ENCODE measurements around the gene GPC5. TPM values are rescaled to one million over a fixed set of nuclear protein-coding genes. Genes with fewer than 3 reads are reported as not detected.

The GPC5 gene
- total and polyA plus RNA-seq, 11 donors: 0.14 to 2.9 (median 0.84) TPM; not detected in 1

- TF ChIP-seq CTCF (IDR thresholded peaks at IDR 0.05) (no peak), POLR2A (IDR thresholded peaks at IDR 0.05) (no peak)
- Histone ChIP-seq H3K4me1 (no peaks in the 10 kb centered on the region), H3K4me3 (no peak overlapping the region), H3K27me3 (no peaks in the 10 kb centered on the region), H3K27ac (no peak overlapping the region), H3K36me3 (no peaks in the 10 kb centered on the region), H3K9me3 (no peaks in the 10 kb centered on the region)
- DNase-seq (no peak), ATAC-seq (no peak)
- intact Hi-C loops (cut with DNase I): no loop called here
- 67 to 91% (median 77%) methylated on average over 1 of the region's 1 CpG for WGBS, 4 donors
Measured at GRCh38 chr13:92433963-92434362, 1035.5 kb downstream of the GPC5 start.

- ATAC-seq: no peak
- H3K4me3 ChIP-seq: no peak overlapping the region
- 69 to 78% (median 75%) methylated on average over 2 of the region's 2 CpGs for WGBS, 4 donors
Measured at GRCh38 chr13:92436924-92437323, 1038.5 kb downstream of the GPC5 start.

GRCh38 chr13:92444244-92444643, 1045.8 kb downstream of the GPC5 start:
- no peak for ATAC-seq
- H3K4me3 ChIP-seq: no peak overlapping the region
- no peak for DNase-seq
- no peak for TF ChIP-seq POLR2A (IDR thresholded peaks at IDR 0.05)
- no peak for TF ChIP-seq CTCF (IDR thresholded peaks at IDR 0.05)
- intact Hi-C loops (cut with DNase I): no loop called here
- no peaks in the 10 kb centered on the region for H3K36me3 ChIP-seq
- no peaks in the 10 kb centered on the region for H3K4me1 ChIP-seq
- WGBS, 4 donors: 61 to 77% (median 62%) methylated on average over 1 of the region's 1 CpG
- H3K9me3 ChIP-seq: no peaks in the 10 kb centered on the region
- no peak overlapping the region for H3K27ac ChIP-seq
- H3K27me3 ChIP-seq: no peaks in the 10 kb centered on the region

More at GRCh38 chr13:92436924-92437323, 1038.5 kb downstream of the GPC5 start:
- Histone ChIP-seq H3K27ac (no peak overlapping the region), H3K36me3 (no peaks in the 10 kb centered on the region), H3K4me1 (no peaks in the 10 kb centered on the region), H3K27me3 (no peaks in the 10 kb centered on the region), H3K9me3 (no peaks in the 10 kb centered on the region)
- no peak for DNase-seq
- TF ChIP-seq POLR2A (IDR thresholded peaks at IDR 0.05) (no peak), CTCF (IDR thresholded peaks at IDR 0.05) (no peak)
- intact Hi-C loops (cut with DNase I): no loop called here

GRCh38 chr13:92451060-92451459, 1052.6 kb downstream of the GPC5 start:
- no peak for TF ChIP-seq POLR2A (IDR thresholded peaks at IDR 0.05)
- TF ChIP-seq CTCF (IDR thresholded peaks at IDR 0.05): no peak
- no peak overlapping the region for H3K4me3 ChIP-seq
- H3K36me3 ChIP-seq: no peaks in the 10 kb centered on the region
- intact Hi-C loops (cut with DNase I): no loop called here
- ATAC-seq (no peak), DNase-seq (no peak)
- peaks cover 0 to 11% (median 0%) of the 10 kb centered on the region in 12 donors for H3K9me3 ChIP-seq
- no peak overlapping the region for H3K27ac ChIP-seq
- H3K4me1 ChIP-seq: no peaks in the 10 kb centered on the region
- H3K27me3 ChIP-seq: no peaks in the 10 kb centered on the region
- 72 to 83% (median 77%) methylated on average over 1 of the region's 1 CpG for whole genome bisulfite sequencing, 4 donors
